GM12878 (cell line): ENCODE data around the gene TMEM94.

ENCODE experiments used
- BHLHE40 ChIP-seq, 2 experiments: fragments of 450-650 bp in 1 of 2; IDR thresholded peaks; 2 replicates each; pipeline ENCODE4 v1.6.1; 2011 to 2017; ENCODE audit warnings: low read depth in 2 of 2, borderline replicate concordance in 1 of 2, improper control_type of control experiment in 1 of 2, low read length in 1 of 2, mild to moderate bottlenecking in 1 of 2
- CEBPB ChIP-seq, 2 experiments: fragments of 150-350 bp in 1 of 2; IDR thresholded peaks; 2 replicates each; pipeline ENCODE4 v1.6.1; 2012 to 2014; ENCODE audit warnings: low read depth in 2 of 2, low read length in 2 of 2, borderline replicate concordance in 1 of 2, inconsistent platforms in 1 of 2
- CHD2 ChIP-seq: IDR thresholded peaks from 2 replicates; pipeline ENCODE4 v1.6.1; 2011; ENCODE audit warnings: low read depth, low read length, improper control_type of control experiment, borderline replicate concordance
- EP300 ChIP-seq, 2 experiments: fragments of 150-350 bp in 1 of 2; IDR thresholded peaks; 2 replicates each; pipeline ENCODE4 v1.6.1; 2011 to 2012; ENCODE audit warnings: low read depth in 2 of 2, low read length in 2 of 2, borderline replicate concordance in 1 of 2, improper control_type of control experiment in 1 of 2, inconsistent platforms in 1 of 2; ENCODE audit not compliant: control insufficient read depth in 1 of 2
- JUND ChIP-seq: IDR thresholded peaks from 2 replicates; pipeline ENCODE4 v1.6.1; 2012; ENCODE audit warnings: low read depth, mild to moderate bottlenecking, low read length, improper control_type of control experiment, moderate library complexity
- RFX5 ChIP-seq: IDR thresholded peaks from 2 replicates; pipeline ENCODE4 v1.6.1; 2011; ENCODE audit warnings: low read depth, low read length, improper control_type of control experiment
- SMC3 ChIP-seq: IDR thresholded peaks from 2 replicates; pipeline ENCODE4 v1.6.1; 2011; ENCODE audit warnings: low read length, improper control_type of control experiment, borderline replicate concordance
- SP1 ChIP-seq: IDR thresholded peaks from one replicate; pipeline ENCODE4 v1.6.1; 2011; ENCODE audit warnings: low read depth, low read length
- TF ChIP-seq, protein P1 (sequence below), 3 experiments: IDR thresholded peaks in 2 of 3; conservative IDR thresholded peaks in 1 of 3; 2 replicates each; pipeline ENCODE4 v1.5.1; 2011; ENCODE audit warnings: low read depth in 3 of 3, low read length in 3 of 3, mild to moderate bottlenecking in 3 of 3, control low read depth in 2 of 3, moderate library complexity in 2 of 3, inconsistent platforms in 1 of 3, mixed read lengths in 1 of 3; ENCODE audit not compliant: control insufficient read depth in 2 of 3, insufficient read depth in 1 of 3; ENCODE audit errors: extremely low read depth in 1 of 3
- TF ChIP-seq, protein P2 (sequence below): fragments of 450-650 bp; IDR thresholded peaks from 2 replicates; pipeline ENCODE4 v1.6.1; 2017; ENCODE audit warnings: mild to moderate bottlenecking
- TF ChIP-seq, protein P3 (sequence below): IDR thresholded peaks from 2 replicates; pipeline ENCODE4 v1.6.1; 2012; ENCODE audit warnings: low read depth, low read length, improper control_type of control experiment

DNA sequence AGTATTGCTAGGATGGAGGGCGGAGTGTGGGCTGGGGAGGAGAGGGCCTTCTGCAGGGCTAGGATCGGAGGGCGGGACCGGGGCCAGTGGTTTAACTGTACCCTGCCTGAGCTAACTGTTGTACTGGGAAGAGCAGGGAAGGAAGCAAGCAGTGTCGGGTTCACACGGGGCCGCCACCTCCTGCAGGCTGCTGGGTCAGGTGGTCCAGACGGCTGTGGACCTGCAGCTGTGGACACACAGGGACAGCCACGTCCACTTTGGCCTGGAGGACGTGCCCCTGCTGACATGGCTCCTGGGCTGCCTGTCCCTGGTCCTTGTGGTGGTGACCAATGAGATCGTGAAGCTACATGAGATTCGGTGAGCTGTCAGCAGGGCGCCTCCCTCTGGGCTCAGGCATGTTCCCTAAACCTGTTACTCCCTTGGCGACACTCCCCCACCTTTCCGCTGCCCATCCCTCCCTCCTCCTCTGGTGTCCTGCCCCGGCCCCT, 42.3 kb downstream of the TMEM94 start:
- TF ChIP-seq CEBPB (IDR thresholded peaks at IDR 0.05; ENCODE audit: borderline replicate concordance in 1 of 2, low read depth in 2 of 2, low read length in 2 of 2) = no peak
- TF ChIP-seq SMC3 = no peak
- no peak for TF ChIP-seq EP300 (IDR thresholded peaks at IDR 0.05; ENCODE audit: borderline replicate concordance in 1 of 2, control insufficient read depth in 1 of 2, low read depth in 2 of 2, low read length in 2 of 2)
- no peak for TF ChIP-seq RFX5
- TF ChIP-seq BHLHE40 (IDR thresholded peaks at IDR 0.05; ENCODE audit: borderline replicate concordance in 1 of 2, low read depth in 2 of 2, low read length in 1 of 2) = no peak
- no peak for TF ChIP-seq CHD2
- no peak for TF ChIP-seq SP1
- TF ChIP-seq, protein P1, sequence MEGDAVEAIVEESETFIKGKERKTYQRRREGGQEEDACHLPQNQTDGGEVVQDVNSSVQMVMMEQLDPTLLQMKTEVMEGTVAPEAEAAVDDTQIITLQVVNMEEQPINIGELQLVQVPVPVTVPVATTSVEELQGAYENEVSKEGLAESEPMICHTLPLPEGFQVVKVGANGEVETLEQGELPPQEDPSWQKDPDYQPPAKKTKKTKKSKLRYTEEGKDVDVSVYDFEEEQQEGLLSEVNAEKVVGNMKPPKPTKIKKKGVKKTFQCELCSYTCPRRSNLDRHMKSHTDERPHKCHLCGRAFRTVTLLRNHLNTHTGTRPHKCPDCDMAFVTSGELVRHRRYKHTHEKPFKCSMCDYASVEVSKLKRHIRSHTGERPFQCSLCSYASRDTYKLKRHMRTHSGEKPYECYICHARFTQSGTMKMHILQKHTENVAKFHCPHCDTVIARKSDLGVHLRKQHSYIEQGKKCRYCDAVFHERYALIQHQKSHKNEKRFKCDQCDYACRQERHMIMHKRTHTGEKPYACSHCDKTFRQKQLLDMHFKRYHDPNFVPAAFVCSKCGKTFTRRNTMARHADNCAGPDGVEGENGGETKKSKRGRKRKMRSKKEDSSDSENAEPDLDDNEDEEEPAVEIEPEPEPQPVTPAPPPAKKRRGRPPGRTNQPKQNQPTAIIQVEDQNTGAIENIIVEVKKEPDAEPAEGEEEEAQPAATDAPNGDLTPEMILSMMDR (IDR thresholded peaks at IDR 0.05 in 2 of 3, conservative IDR thresholded peaks at IDR 0.05 in 1 of 3; ENCODE audit: control insufficient read depth in 2 of 3, extremely low read depth in 1 of 3, insufficient read depth in 1 of 3, low read depth in 3 of 3, low read length in 3 of 3) = 0 out of 6 replicates have a peak, but pooled peaks of 1 of the 3 experiments have one; percentile 3
- TF ChIP-seq, protein P2, sequence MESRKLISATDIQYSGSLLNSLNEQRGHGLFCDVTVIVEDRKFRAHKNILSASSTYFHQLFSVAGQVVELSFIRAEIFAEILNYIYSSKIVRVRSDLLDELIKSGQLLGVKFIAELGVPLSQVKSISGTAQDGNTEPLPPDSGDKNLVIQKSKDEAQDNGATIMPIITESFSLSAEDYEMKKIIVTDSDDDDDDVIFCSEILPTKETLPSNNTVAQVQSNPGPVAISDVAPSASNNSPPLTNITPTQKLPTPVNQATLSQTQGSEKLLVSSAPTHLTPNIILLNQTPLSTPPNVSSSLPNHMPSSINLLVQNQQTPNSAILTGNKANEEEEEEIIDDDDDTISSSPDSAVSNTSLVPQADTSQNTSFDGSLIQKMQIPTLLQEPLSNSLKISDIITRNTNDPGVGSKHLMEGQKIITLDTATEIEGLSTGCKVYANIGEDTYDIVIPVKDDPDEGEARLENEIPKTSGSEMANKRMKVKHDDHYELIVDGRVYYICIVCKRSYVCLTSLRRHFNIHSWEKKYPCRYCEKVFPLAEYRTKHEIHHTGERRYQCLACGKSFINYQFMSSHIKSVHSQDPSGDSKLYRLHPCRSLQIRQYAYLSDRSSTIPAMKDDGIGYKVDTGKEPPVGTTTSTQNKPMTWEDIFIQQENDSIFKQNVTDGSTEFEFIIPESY = no peak
- no peak for TF ChIP-seq JUND
- TF ChIP-seq, protein P3, sequence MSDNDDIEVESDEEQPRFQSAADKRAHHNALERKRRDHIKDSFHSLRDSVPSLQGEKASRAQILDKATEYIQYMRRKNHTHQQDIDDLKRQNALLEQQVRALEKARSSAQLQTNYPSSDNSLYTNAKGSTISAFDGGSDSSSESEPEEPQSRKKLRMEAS = no peak
